Natural killer cell treated with Interleukin-12 subunit alpha and Interleukin-12 subunit beta and Interleukin-15 and Interleukin-18, amount 100 ng/mL, for 72 hours (primary cell): ENCODE measurements around the gene OR9K2. TPM values are rescaled to one million over a fixed set of nuclear protein-coding genes. Genes with fewer than 3 reads are reported as not detected.
"Not testable (repeated sequence)": the region's sequence is repeated elsewhere in the genome, so short reads cannot be mapped to it uniquely, and the experiment has no call there.

ENCODE experiments used
- ATAC-seq, 2 donors: fragments of 150-1000 bp; cut with Tn5 transposase in 1 of 2; sonication (Bioruptor Pico), chemical (Tn5 transposase) in 1 of 2; 2 replicates each; pipeline ENCODE4 v1.10.0; 2021
- DNase-seq: peaks from one replicate; pipeline ENCODE4 v3.0.0; 2022; ENCODE audit warnings: low spot score
- H3K27ac Mint-ChIP-seq, 2 donors: 1 replicate in 1 of 2; 2 replicates in 1 of 2; pipeline ENCODE4 v1.8.0; 2022; ENCODE audit warnings: mixed read lengths in 2 of 2, mild to moderate bottlenecking in 1 of 2, moderate library complexity in 1 of 2
- H3K27me3 Mint-ChIP-seq, 2 donors: 1 replicate in 1 of 2; 2 replicates in 1 of 2; pipeline ENCODE4 v1.8.0; 2022; ENCODE audit warnings: mixed read lengths in 2 of 2
- H3K36me3 Mint-ChIP-seq: one replicate; pipeline ENCODE4 v1.8.0; 2022; ENCODE audit warnings: mixed read lengths
- H3K4me1 Mint-ChIP-seq, 2 donors: 1 replicate in 1 of 2; 2 replicates in 1 of 2; pipeline ENCODE4 v1.8.0; 2022; ENCODE audit warnings: low read depth in 2 of 2, mixed read lengths in 2 of 2, mild to moderate bottlenecking in 1 of 2
- H3K4me3 Mint-ChIP-seq: one replicate; pipeline ENCODE4 v1.8.0; 2022; ENCODE audit warnings: mixed read lengths
- H3K9me3 Mint-ChIP-seq: 2 replicates; pipeline ENCODE4 v1.8.0; 2022; ENCODE audit warnings: mixed read lengths
- total RNA-seq, 2 donors: library from RNA; stranded (reverse); gene quantifications; one replicate each; pipeline ENCODE4 v1.2.3, GENCODE V29; 2022

OR9K2 gene, protein sequence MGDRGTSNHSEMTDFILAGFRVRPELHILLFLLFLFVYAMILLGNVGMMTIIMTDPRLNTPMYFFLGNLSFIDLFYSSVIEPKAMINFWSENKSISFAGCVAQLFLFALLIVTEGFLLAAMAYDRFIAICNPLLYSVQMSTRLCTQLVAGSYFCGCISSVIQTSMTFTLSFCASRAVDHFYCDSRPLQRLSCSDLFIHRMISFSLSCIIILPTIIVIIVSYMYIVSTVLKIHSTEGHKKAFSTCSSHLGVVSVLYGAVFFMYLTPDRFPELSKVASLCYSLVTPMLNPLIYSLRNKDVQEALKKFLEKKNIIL
- total RNA-seq, result not detected

DNA sequence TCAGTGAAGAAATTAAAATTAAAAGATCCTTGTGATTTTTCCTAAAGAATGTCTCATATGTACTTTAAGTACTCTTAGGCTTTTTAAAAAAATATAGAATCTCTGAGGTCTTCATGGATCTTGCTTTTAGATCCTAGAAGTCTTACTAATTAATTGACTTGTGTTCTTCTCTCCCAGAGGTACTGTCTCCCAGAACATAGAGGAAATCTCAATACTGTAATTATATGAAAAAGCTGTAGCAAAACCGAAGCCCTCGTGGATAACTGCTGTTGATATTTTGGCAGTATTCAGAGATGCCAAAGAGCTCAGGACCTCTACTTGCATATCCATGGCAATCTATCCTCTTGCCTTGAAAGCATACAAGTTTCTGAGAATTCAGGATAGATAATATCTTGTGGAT, at the start of gene OR9K2:
Gene OR9K2, plus strand, starts transcription at position 301 of the 400 bp plus-strand sequence. CDS start 3,429 bp downstream, outside the sequence.
- H3K27ac Mint-ChIP-seq, result no peak within 1 kb of the TSS
- no peak for DNase-seq
- H3K4me1 Mint-ChIP-seq, result no peaks in the 10 kb centered on the region
- ATAC-seq, result no peak
- no peak within 1 kb of the TSS for H3K4me3 Mint-ChIP-seq
- H3K36me3 Mint-ChIP-seq, result no peaks in the 10 kb centered on the region
- H3K27me3 Mint-ChIP-seq, result peaks cover 28 to 36% of the 10 kb centered on the region in 2 donors
- H3K9me3 Mint-ChIP-seq, result no peaks in the 10 kb centered on the region

DNA sequence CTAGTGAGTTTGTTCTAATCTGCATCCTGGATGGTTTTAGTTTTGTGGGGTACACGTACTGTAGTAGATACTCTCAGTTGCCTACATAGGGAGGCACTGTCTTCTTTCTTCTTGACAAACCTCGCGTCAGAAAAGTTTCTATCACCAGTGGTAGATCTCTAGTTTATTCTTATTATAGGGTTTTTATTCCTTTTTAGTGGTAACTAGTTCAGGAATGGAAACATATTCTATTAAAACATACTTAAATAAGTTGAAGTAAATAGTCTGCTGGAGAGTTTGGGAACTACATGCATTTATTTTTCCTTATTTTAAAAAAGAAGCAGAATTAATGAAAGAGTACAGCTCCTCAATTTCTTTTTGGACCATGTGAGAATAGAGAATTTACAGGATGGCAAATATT, 33.6 kb upstream of the OR9K2 start:
- ATAC-seq, result no peak
- no peaks in the 10 kb centered on the region for H3K36me3 Mint-ChIP-seq
- no peak for DNase-seq
- H3K4me1 Mint-ChIP-seq, result no peaks in the 10 kb centered on the region
- peaks cover 25 to 36% of the 10 kb centered on the region in 2 donors for H3K27me3 Mint-ChIP-seq
- H3K9me3 Mint-ChIP-seq, result no peaks in the 10 kb centered on the region
- no peak overlapping the region for H3K27ac Mint-ChIP-seq
- no peak overlapping the region for H3K4me3 Mint-ChIP-seq

DNA sequence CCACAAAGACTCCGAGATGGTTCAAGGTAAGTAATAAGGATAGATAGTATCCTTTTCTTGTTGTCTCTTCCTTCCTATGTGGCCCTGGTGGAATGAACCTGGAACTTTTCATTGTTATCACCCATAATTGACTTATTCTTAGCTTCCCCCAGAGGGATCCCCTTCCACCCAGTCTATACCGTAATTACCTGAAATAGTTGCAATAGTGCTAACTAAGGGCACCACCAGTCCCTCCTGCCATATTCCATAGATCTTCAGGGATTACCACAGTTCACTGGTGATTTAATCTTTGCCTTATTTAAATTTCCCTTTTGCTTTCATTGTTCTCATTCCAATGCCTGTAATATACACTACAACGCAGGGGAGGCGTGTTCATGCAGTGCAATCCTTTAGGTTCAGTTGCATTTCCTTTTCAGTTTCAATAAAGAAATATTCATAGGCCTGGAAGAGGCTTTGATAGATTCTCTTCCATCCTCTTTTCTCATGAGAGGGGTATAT, 13.8 kb upstream of the OR9K2 start:
- DNase-seq (no peak), ATAC-seq (no peak)
- no peak overlapping the region for H3K27ac Mint-ChIP-seq
- H3K36me3 Mint-ChIP-seq, result no peaks in the 10 kb centered on the region
- H3K4me3 Mint-ChIP-seq, result no peak overlapping the region
- no peaks in the 10 kb centered on the region for H3K4me1 Mint-ChIP-seq
- H3K9me3 Mint-ChIP-seq, result no peaks in the 10 kb centered on the region
- H3K27me3 Mint-ChIP-seq, result peaks cover 15 to 28% of the 10 kb centered on the region in 2 donors

DNA sequence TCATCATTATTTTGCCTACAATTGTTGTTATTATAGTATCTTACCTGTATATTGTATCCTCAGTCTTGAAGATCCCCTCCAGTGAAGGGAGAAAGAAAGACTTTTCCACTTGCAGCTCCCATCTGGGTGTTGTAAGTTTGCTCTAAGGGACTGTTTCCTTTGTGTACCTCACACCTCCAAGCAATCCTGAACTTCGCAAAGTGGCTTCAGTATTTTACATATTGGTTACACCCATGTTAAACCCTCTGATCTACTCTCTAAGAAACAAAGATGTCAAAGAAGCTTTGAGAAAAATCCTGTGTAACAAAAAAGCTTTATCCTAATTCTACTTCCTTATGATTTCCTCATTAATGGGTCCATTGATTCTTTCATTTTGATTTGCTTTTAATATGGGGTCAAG, 10.1 kb upstream of the OR9K2 start:
- DNase-seq, result no peak
- Mint-ChIP-seq H3K9me3 (no peaks in the 10 kb centered on the region), H3K36me3 (no peaks in the 10 kb centered on the region), H3K27me3 (peaks cover 16 to 44% of the 10 kb centered on the region in 2 donors), H3K4me3 (no peak overlapping the region), H3K4me1 (no peaks in the 10 kb centered on the region), H3K27ac (no peak overlapping the region)
- ATAC-seq, result no peak

DNA sequence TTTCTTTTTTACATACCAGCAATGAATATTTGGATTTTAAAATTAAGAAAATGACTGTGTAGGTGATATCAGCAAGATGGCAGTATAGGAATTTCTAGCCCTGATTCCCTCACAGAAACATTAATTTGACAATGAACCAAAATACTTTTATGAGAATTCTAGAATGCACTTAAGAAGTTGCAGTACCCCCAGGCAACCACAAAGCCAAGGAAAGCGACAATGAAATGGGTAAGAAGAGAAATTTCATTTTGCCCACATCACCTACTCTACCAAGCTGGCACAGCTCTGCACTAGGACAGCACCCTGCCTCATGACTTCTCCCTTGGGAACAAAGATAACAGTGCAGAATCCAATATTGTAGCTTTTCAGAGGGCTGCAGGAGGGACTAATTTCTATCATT, 6.6 kb downstream of the OR9K2 start:
- H3K36me3 Mint-ChIP-seq, result peaks cover 4% of the 10 kb centered on the region
- no peak for ATAC-seq
- DNase-seq, result no peak
- no peaks in the 10 kb centered on the region for H3K4me1 Mint-ChIP-seq
- no peak overlapping the region for H3K27ac Mint-ChIP-seq
- peaks cover 35 to 54% of the 10 kb centered on the region in 2 donors for H3K27me3 Mint-ChIP-seq
- no peak overlapping the region for H3K4me3 Mint-ChIP-seq
- no peaks in the 10 kb centered on the region for H3K9me3 Mint-ChIP-seq

GRCh38 chr12:55142669-55143565, 16.7 kb downstream of the OR9K2 start:
- no peak for DNase-seq
- Mint-ChIP-seq H3K9me3 (no peaks in the 10 kb centered on the region), H3K27ac (no peak overlapping the region), H3K36me3 (no peaks in the 10 kb centered on the region), H3K27me3 (peaks cover 34 to 44% of the 10 kb centered on the region in 2 donors), H3K4me1 (no peaks in the 10 kb centered on the region), H3K4me3 (no peak overlapping the region)
- ATAC-seq, result no peak

- Mint-ChIP-seq H3K27me3 (peaks cover 34 to 38% of the 10 kb centered on the region in 2 donors), H3K4me3 (no peak overlapping the region), H3K27ac (no peak overlapping the region), H3K9me3 (no peaks in the 10 kb centered on the region), H3K4me1 (no peaks in the 10 kb centered on the region), H3K36me3 (no peaks in the 10 kb centered on the region)
- DNase-seq, result no peak
- no peak for ATAC-seq
Measured at GRCh38 chr12:55143566-55143870, 17.3 kb downstream of the OR9K2 start.

DNA sequence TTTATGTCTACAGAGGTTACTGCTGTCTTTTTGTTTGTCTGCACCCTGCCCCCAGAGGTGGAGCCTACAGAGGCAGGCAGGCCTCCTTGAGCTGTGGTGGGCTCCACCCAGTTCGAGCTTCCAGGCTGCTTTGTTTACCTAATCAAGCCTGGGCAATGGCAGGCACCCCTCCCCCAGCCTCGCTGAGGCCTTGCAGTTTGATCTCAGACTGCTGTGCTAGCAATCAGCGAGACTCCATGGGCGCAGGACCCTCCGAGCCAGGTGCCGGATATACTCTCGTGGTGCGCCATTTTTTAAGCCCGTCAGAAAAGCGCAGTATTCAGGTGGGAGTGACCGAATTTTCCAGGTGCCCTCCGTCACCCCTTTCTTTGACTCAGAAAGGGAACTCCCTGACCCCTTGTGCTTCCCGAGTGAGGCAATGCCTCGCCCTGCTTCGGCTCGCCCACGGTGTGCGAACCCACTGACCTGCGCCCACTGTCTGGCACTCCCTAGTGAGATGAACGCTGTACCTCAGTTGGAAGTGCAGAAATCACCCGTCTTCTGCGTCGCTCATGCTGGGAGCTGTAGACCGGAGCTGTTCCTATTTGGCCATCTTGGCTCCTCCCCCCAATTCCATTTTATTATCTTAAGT, 40.9 kb downstream of the OR9K2 start:
- H3K27ac Mint-ChIP-seq, H3K9me3 Mint-ChIP-seq, H3K4me1 Mint-ChIP-seq, H3K36me3 Mint-ChIP-seq, H3K4me3 Mint-ChIP-seq, DNase-seq, ATAC-seq: not testable (repeated sequence)
- peaks cover 4 to 11% of the 10 kb centered on the region in 2 donors for H3K27me3 Mint-ChIP-seq

- Mint-ChIP-seq H3K36me3 (no peaks in the 10 kb centered on the region), H3K27ac (no peak overlapping the region), H3K4me1 (no peaks in the 10 kb centered on the region), H3K27me3 (peaks cover 6 to 25% of the 10 kb centered on the region in 2 donors), H3K4me3 (no peak overlapping the region), H3K9me3 (no peaks in the 10 kb centered on the region)
- ATAC-seq (no peak), DNase-seq (no peak)
Measured at GRCh38 chr12:55171445-55171844, 45.2 kb downstream of the OR9K2 start.

DNA sequence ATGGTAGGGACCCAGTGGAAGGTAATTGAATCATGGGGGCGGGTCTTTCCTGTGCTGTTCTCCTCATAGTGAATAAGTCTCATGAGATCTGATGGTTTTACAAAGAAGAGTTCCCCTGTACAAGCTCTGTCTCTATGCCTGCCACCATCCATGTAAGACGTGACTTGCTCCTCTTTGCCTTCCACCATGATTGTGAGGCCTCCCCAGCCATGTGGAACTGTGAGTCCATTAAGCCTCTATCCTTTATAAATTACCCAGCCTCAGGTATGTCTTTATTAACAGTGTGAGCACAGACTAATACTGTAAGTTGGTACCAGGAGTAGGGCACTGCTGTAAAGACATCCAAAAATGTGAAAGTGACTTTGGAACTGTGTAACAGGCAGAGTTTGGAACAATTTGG, 45.6 kb downstream of the OR9K2 start:
- not testable (repeated sequence) for ATAC-seq, DNase-seq

DNA sequence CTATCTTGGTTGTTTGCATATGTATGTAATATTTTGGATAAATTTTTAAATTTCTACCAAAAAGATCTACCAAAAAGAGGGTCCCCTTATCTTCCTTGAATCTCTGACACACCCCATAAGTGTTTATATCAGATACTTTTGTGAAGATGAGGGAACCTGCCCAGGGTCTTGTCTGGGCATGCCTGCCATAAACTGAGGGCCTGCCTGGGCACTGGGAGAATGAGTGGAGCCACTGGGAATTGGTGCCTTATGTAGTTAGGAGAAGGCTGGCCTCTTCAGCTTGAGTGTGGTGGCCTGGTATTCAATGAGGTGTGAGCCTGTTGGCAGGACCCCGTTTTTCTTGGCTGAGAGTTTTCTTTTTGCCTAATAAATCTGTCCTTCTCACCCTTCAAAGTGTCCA, 46.5 kb downstream of the OR9K2 start:
- no peaks in the 10 kb centered on the region for H3K9me3 Mint-ChIP-seq
- ATAC-seq, result no peak
- H3K4me1 Mint-ChIP-seq, result no peaks in the 10 kb centered on the region

More for the DNA sequence above, 45.6 kb downstream of the OR9K2 start:
- not testable (repeated sequence) for H3K4me1 Mint-ChIP-seq, H3K36me3 Mint-ChIP-seq, H3K9me3 Mint-ChIP-seq, H3K27ac Mint-ChIP-seq, H3K4me3 Mint-ChIP-seq
- peaks cover 8 to 29% of the 10 kb centered on the region in 2 donors for H3K27me3 Mint-ChIP-seq

GRCh38 chr12:55173456-55173855, 47.2 kb downstream of the OR9K2 start:
- H3K27me3 Mint-ChIP-seq, result peaks cover 16 to 45% of the 10 kb centered on the region in 2 donors
- DNase-seq (no peak), ATAC-seq (no peak)
- no peak overlapping the region for H3K4me3 Mint-ChIP-seq
- no peaks in the 10 kb centered on the region for H3K4me1 Mint-ChIP-seq
- no peaks in the 10 kb centered on the region for H3K36me3 Mint-ChIP-seq
- H3K9me3 Mint-ChIP-seq, result no peaks in the 10 kb centered on the region
- H3K27ac Mint-ChIP-seq, result no peak overlapping the region

More for the DNA sequence above, 46.5 kb downstream of the OR9K2 start:
- no peak overlapping the region for H3K4me3 Mint-ChIP-seq
- DNase-seq, result no peak
- H3K27me3 Mint-ChIP-seq, result peaks cover 9 to 38% of the 10 kb centered on the region in 2 donors
- no peaks in the 10 kb centered on the region for H3K36me3 Mint-ChIP-seq
- no peak overlapping the region for H3K27ac Mint-ChIP-seq
